GM23338 (cell line): ENCODE measurements around the gene CCDC69.

ENCODE experiments used
- CREB1 ChIP-seq: fragments of 250-450 bp; sonication (Bioruptor Pico); IDR thresholded peaks from 2 replicates; pipeline ENCODE4 v1.5.0; 2020; ENCODE audit warnings: low read depth, mild to moderate bottlenecking, moderate library complexity
- EZH2 ChIP-seq: fragments of 200-600 bp; sonication (generic); IDR thresholded peaks from one replicate; pipeline ENCODE4 v1.8.0; 2017; ENCODE audit warnings: antibody characterized with exemption, mild to moderate bottlenecking, low read depth; ENCODE audit not compliant: unreplicated experiment
- EZH2phosphoT487 ChIP-seq: fragments of 200-600 bp; sonication (generic); IDR thresholded peaks from one replicate; pipeline ENCODE4 v1.8.1; 2018; ENCODE audit warnings: antibody characterized with exemption; ENCODE audit not compliant: unreplicated experiment
- JUNB ChIP-seq: IDR thresholded peaks from one replicate; pipeline ENCODE4 v1.6.1; 2016; ENCODE audit warnings: antibody characterized with exemption; ENCODE audit not compliant: unreplicated experiment
- NANOG ChIP-seq: IDR thresholded peaks from 2 replicates; pipeline ENCODE4 v1.6.1; 2016; ENCODE audit warnings: antibody characterized with exemption, borderline replicate concordance
- POLR2AphosphoS5 ChIP-seq: IDR thresholded peaks from 2 replicates; pipeline ENCODE4 v1.6.1; 2016; ENCODE audit warnings: antibody characterized with exemption, low read depth
- STAT1 ChIP-seq: IDR thresholded peaks from one replicate; pipeline ENCODE4 v1.6.1; 2016; ENCODE audit warnings: antibody characterized with exemption; ENCODE audit not compliant: unreplicated experiment
- ZNF114 ChIP-seq: fragments of 250-450 bp; sonication (Bioruptor Pico); IDR thresholded peaks from 2 replicates; pipeline ENCODE4 v1.5.0; 2020; ENCODE audit warnings: mild to moderate bottlenecking, moderate library complexity
- ZNF331 ChIP-seq: fragments of 250-450 bp; sonication (Bioruptor Pico); IDR thresholded peaks from 2 replicates; pipeline ENCODE4 v1.5.0; 2020; ENCODE audit warnings: low read depth, mild to moderate bottlenecking, moderate library complexity
- TF ChIP-seq, protein P1 (sequence below), 2 experiments: fragments of 200-600 bp in 1 of 2; sonication (generic) in 1 of 2; conservative IDR thresholded peaks; 2 replicates each; pipeline versions ENCODE4 v1.5.1 to v1.6.1; 2016 to 2017; ENCODE audit warnings: antibody characterized with exemption in 2 of 2, low read depth in 2 of 2, mild to moderate bottlenecking in 2 of 2, moderate library complexity in 1 of 2
- TF ChIP-seq, protein P2 (sequence below): IDR thresholded peaks from one replicate; pipeline ENCODE4 v1.6.1; 2018; ENCODE audit warnings: antibody characterized with exemption; ENCODE audit not compliant: unreplicated experiment
- TF ChIP-seq, protein P3 (sequence below): IDR thresholded peaks from 2 replicates; pipeline ENCODE4 v1.6.1; 2016; ENCODE audit warnings: antibody characterized with exemption
- TF ChIP-seq, protein P4 (sequence below): fragments of 250-450 bp; sonication (Bioruptor Pico); IDR thresholded peaks from 2 replicates; pipeline ENCODE4 v1.5.0; 2020; ENCODE audit warnings: mild to moderate bottlenecking, moderate library complexity

DNA sequence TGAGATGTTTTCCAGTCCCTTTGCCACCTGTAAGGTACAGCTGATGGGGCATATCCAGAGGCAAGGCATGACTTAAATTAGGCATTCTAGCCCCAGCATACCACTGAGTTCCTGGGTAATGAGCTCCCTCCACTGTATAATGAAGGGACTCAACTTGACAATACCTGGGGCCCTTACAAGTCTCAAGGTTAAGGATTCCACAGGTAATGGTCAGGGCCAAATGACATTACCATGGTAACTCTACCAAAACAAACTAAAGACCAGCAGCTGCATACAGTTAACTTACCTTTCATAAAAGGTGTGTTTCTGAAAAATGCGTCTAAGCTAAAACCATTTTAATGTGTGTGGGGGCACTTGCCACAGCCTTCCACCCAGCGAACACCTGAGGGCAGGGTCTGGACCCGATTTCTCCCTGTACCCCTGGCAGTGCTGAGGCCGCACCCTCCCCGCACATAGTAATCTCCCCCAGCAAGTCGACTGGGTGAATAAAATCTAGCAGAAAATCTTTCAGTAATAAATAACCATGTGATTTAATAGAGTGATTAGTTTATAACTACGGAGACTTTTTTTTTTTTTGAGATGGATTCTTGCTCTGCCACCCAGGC, 24.2 kb downstream of the CCDC69 start:
- TF ChIP-seq POLR2AphosphoS5, result no peak
- TF ChIP-seq, protein P1, sequence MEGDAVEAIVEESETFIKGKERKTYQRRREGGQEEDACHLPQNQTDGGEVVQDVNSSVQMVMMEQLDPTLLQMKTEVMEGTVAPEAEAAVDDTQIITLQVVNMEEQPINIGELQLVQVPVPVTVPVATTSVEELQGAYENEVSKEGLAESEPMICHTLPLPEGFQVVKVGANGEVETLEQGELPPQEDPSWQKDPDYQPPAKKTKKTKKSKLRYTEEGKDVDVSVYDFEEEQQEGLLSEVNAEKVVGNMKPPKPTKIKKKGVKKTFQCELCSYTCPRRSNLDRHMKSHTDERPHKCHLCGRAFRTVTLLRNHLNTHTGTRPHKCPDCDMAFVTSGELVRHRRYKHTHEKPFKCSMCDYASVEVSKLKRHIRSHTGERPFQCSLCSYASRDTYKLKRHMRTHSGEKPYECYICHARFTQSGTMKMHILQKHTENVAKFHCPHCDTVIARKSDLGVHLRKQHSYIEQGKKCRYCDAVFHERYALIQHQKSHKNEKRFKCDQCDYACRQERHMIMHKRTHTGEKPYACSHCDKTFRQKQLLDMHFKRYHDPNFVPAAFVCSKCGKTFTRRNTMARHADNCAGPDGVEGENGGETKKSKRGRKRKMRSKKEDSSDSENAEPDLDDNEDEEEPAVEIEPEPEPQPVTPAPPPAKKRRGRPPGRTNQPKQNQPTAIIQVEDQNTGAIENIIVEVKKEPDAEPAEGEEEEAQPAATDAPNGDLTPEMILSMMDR (conservative IDR thresholded peaks at IDR 0.05; ENCODE audit: low read depth in 2 of 2), result no peak
- TF ChIP-seq STAT1, result no peak
- no peak for TF ChIP-seq CREB1
- TF ChIP-seq, protein P2, sequence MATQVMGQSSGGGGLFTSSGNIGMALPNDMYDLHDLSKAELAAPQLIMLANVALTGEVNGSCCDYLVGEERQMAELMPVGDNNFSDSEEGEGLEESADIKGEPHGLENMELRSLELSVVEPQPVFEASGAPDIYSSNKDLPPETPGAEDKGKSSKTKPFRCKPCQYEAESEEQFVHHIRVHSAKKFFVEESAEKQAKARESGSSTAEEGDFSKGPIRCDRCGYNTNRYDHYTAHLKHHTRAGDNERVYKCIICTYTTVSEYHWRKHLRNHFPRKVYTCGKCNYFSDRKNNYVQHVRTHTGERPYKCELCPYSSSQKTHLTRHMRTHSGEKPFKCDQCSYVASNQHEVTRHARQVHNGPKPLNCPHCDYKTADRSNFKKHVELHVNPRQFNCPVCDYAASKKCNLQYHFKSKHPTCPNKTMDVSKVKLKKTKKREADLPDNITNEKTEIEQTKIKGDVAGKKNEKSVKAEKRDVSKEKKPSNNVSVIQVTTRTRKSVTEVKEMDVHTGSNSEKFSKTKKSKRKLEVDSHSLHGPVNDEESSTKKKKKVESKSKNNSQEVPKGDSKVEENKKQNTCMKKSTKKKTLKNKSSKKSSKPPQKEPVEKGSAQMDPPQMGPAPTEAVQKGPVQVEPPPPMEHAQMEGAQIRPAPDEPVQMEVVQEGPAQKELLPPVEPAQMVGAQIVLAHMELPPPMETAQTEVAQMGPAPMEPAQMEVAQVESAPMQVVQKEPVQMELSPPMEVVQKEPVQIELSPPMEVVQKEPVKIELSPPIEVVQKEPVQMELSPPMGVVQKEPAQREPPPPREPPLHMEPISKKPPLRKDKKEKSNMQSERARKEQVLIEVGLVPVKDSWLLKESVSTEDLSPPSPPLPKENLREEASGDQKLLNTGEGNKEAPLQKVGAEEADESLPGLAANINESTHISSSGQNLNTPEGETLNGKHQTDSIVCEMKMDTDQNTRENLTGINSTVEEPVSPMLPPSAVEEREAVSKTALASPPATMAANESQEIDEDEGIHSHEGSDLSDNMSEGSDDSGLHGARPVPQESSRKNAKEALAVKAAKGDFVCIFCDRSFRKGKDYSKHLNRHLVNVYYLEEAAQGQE, result no peak
- TF ChIP-seq EZH2, result no peak
- no peak for TF ChIP-seq EZH2phosphoT487
- no peak for TF ChIP-seq NANOG
- TF ChIP-seq, protein P3, sequence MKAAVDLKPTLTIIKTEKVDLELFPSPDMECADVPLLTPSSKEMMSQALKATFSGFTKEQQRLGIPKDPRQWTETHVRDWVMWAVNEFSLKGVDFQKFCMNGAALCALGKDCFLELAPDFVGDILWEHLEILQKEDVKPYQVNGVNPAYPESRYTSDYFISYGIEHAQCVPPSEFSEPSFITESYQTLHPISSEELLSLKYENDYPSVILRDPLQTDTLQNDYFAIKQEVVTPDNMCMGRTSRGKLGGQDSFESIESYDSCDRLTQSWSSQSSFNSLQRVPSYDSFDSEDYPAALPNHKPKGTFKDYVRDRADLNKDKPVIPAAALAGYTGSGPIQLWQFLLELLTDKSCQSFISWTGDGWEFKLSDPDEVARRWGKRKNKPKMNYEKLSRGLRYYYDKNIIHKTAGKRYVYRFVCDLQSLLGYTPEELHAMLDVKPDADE, result no peak
- no peak for TF ChIP-seq ZNF331 (CRISPR knock-in tag)
- no peak for TF ChIP-seq JUNB
- TF ChIP-seq ZNF114 (CRISPR knock-in tag), result no peak
- TF ChIP-seq, protein P4, sequence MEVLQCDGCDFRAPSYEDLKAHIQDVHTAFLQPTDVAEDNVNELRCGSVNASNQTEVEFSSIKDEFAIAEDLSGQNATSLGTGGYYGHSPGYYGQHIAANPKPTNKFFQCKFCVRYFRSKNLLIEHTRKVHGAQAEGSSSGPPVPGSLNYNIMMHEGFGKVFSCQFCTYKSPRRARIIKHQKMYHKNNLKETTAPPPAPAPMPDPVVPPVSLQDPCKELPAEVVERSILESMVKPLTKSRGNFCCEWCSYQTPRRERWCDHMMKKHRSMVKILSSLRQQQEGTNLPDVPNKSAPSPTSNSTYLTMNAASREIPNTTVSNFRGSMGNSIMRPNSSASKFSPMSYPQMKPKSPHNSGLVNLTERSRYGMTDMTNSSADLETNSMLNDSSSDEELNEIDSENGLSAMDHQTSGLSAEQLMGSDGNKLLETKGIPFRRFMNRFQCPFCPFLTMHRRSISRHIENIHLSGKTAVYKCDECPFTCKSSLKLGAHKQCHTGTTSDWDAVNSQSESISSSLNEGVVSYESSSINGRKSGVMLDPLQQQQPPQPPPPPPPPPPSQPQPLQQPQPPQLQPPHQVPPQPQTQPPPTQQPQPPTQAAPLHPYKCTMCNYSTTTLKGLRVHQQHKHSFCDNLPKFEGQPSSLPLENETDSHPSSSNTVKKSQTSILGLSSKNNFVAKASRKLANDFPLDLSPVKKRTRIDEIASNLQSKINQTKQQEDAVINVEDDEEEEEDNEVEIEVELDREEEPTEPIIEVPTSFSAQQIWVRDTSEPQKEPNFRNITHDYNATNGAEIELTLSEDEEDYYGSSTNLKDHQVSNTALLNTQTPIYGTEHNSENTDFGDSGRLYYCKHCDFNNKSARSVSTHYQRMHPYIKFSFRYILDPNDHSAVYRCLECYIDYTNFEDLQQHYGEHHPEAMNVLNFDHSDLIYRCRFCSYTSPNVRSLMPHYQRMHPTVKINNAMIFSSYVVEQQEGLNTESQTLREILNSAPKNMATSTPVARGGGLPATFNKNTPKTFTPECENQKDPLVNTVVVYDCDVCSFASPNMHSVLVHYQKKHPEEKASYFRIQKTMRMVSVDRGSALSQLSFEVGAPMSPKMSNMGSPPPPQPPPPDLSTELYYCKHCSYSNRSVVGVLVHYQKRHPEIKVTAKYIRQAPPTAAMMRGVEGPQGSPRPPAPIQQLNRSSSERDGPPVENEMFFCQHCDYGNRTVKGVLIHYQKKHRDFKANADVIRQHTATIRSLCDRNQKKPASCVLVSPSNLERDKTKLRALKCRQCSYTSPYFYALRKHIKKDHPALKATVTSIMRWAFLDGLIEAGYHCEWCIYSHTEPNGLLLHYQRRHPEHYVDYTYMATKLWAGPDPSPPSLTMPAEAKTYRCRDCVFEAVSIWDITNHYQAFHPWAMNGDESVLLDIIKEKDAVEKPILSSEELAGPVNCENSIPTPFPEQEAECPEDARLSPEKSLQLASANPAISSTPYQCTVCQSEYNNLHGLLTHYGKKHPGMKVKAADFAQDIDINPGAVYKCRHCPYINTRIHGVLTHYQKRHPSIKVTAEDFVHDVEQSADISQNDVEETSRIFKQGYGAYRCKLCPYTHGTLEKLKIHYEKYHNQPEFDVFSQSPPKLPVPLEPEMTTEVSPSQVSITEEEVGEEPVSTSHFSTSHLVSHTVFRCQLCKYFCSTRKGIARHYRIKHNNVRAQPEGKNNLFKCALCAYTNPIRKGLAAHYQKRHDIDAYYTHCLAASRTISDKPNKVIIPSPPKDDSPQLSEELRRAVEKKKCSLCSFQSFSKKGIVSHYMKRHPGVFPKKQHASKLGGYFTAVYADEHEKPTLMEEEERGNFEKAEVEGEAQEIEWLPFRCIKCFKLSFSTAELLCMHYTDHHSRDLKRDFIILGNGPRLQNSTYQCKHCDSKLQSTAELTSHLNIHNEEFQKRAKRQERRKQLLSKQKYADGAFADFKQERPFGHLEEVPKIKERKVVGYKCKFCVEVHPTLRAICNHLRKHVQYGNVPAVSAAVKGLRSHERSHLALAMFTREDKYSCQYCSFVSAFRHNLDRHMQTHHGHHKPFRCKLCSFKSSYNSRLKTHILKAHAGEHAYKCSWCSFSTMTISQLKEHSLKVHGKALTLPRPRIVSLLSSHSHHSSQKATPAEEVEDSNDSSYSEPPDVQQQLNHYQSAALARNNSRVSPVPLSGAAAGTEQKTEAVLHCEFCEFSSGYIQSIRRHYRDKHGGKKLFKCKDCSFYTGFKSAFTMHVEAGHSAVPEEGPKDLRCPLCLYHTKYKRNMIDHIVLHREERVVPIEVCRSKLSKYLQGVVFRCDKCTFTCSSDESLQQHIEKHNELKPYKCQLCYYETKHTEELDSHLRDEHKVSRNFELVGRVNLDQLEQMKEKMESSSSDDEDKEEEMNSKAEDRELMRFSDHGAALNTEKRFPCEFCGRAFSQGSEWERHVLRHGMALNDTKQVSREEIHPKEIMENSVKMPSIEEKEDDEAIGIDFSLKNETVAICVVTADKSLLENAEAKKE (CRISPR knock-in tag), result no peak
